GM23338 (cell line): ENCODE results near the gene EFHD2. TPM values are rescaled to one million over a fixed set of nuclear protein-coding genes. Genes with fewer than 3 reads are reported as not detected.

Experiments
- ATAC-seq: fragments of 200-7000 bp; cut with Tn5 transposase; 3 replicates; pipeline ENCODE4 v1.9.1; 2020
- DNase-seq: peaks from one replicate; pipeline ENCODE4 v3.0.0-alpha.2; 2015; ENCODE audit warnings: low spot score
- H2AFZ ChIP-seq: fragments of 200-600 bp; sonication (generic); 2 replicates; pipeline ENCODE4 v1.8.0; 2016; ENCODE audit warnings: antibody characterized with exemption, mild to moderate bottlenecking, moderate library complexity
- H3F3A ChIP-seq: fragments of 200-600 bp; sonication (generic); replicated peaks from 2 replicates; pipeline ENCODE4 v1.8.0; 2017; ENCODE audit warnings: antibody characterized with exemption, mixed run types, low read depth
- H3K27ac ChIP-seq: fragments of 200-600 bp; sonication (generic); 2 replicates; pipeline ENCODE4 v1.6.1; 2016; ENCODE audit warnings: low read depth
- H3K27me3 ChIP-seq: fragments of 200-600 bp; sonication (generic); 2 replicates; pipeline ENCODE4 v1.8.0; 2016; ENCODE audit warnings: mild to moderate bottlenecking, mixed run types, moderate library complexity; ENCODE audit not compliant: insufficient read depth
- H3K36me3 ChIP-seq: fragments of 200-600 bp; sonication (generic); 2 replicates; pipeline ENCODE4 v1.8.0; 2016; ENCODE audit warnings: mild to moderate bottlenecking; ENCODE audit not compliant: insufficient read depth
- H3K4me1 ChIP-seq: fragments of 200-600 bp; sonication (generic); 2 replicates; pipeline ENCODE4 v1.8.0; 2016; ENCODE audit warnings: mild to moderate bottlenecking, moderate library complexity; ENCODE audit not compliant: insufficient read depth
- H3K4me2 ChIP-seq: fragments of 200-600 bp; sonication (generic); 2 replicates; pipeline ENCODE4 v1.7.1; 2017; ENCODE audit warnings: mixed run types
- H3K4me3 ChIP-seq: fragments of 200-600 bp; sonication (generic); 2 replicates; pipeline ENCODE4 v1.6.1; 2016; ENCODE audit warnings: mixed run types
- H3K79me2 ChIP-seq: fragments of 200-600 bp; sonication (generic); replicated peaks from 2 replicates; pipeline ENCODE4 v1.8.0; 2017; ENCODE audit warnings: mild to moderate bottlenecking; ENCODE audit not compliant: insufficient read depth
- H3K9me2 ChIP-seq: fragments of 200-600 bp; sonication (generic); 2 replicates; pipeline ENCODE4 v1.8.0; 2017; ENCODE audit not compliant: insufficient read depth
- H4K20me1 ChIP-seq: fragments of 200-600 bp; sonication (generic); replicated peaks from 2 replicates; pipeline ENCODE4 v1.8.0; 2017; ENCODE audit warnings: mild to moderate bottlenecking; ENCODE audit not compliant: insufficient read depth
- H3K27ac Mint-ChIP-seq: 2 replicates; pipeline ENCODE4 v1.8.0; 2020; ENCODE audit warnings: inconsistent platforms, mild to moderate bottlenecking, moderate library complexity, mixed read lengths
- H3K27me3 Mint-ChIP-seq: 3 replicates; pipeline ENCODE4 v1.8.0; 2022; ENCODE audit warnings: low read depth, mild to moderate bottlenecking, moderate library complexity, mixed read lengths, inconsistent platforms; ENCODE audit not compliant: insufficient read depth, poor library complexity
- H3K36me3 Mint-ChIP-seq: 3 replicates; pipeline ENCODE4 v1.8.0; 2021; ENCODE audit warnings: low read depth, mild to moderate bottlenecking, inconsistent platforms, moderate library complexity, mixed read lengths
- H3K4me1 Mint-ChIP-seq: 3 replicates; pipeline ENCODE4 v1.8.0; 2020; ENCODE audit warnings: mild to moderate bottlenecking, inconsistent platforms, mixed read lengths
- H3K4me3 Mint-ChIP-seq: 3 replicates; pipeline ENCODE4 v1.8.0; 2021; ENCODE audit warnings: moderate library complexity, mild to moderate bottlenecking, inconsistent platforms, mixed read lengths
- H3K9me3 Mint-ChIP-seq: 3 replicates; pipeline ENCODE4 v1.8.0; 2020; ENCODE audit warnings: moderate library complexity, mild to moderate bottlenecking, inconsistent platforms, mixed read lengths
- ETS1 ChIP-seq: IDR thresholded peaks from 2 replicates; pipeline ENCODE4 v1.6.1; 2016; ENCODE audit warnings: antibody characterized with exemption
- EZH2 ChIP-seq: fragments of 200-600 bp; sonication (generic); IDR thresholded peaks from one replicate; pipeline ENCODE4 v1.8.0; 2017; ENCODE audit warnings: antibody characterized with exemption, mild to moderate bottlenecking, low read depth; ENCODE audit not compliant: unreplicated experiment
- JUNB ChIP-seq: IDR thresholded peaks from one replicate; pipeline ENCODE4 v1.6.1; 2016; ENCODE audit warnings: antibody characterized with exemption; ENCODE audit not compliant: unreplicated experiment
- REST ChIP-seq: IDR thresholded peaks from one replicate; pipeline ENCODE4 v1.6.1; 2018; ENCODE audit warnings: antibody characterized with exemption; ENCODE audit not compliant: unreplicated experiment
- ZNF114 ChIP-seq: fragments of 250-450 bp; sonication (Bioruptor Pico); IDR thresholded peaks from 2 replicates; pipeline ENCODE4 v1.5.0; 2020; ENCODE audit warnings: mild to moderate bottlenecking, moderate library complexity
- ZNF462 ChIP-seq: fragments of 250-450 bp; sonication (Bioruptor Pico); IDR thresholded peaks from 2 replicates; pipeline ENCODE4 v1.5.0; 2020; ENCODE audit warnings: mild to moderate bottlenecking, moderate library complexity
- polyA plus RNA-seq: library from polyadenylated mRNA; unstranded; fragments of >200 nt; fragmentation: Nextera tagmentation; extraction: Ambion mirVana; gene quantifications from 2 replicates; pipeline ENCODE4 v1.2.1, GENCODE V29; 2016
- total RNA-seq: library from RNA; depleted of rRNA; stranded (reverse); fragments of >200 nt; shearing (Covaris generic); gene quantifications from 2 replicates; pipeline ENCODE4 v1.2.3, GENCODE V29; 2014

EFHD2 gene
- total and polyA plus RNA-seq, 2 experiments from 2014 or later, result 22.8 to 23.7 TPM

GRCh38 chr1:15360700-15361099 lies 49.0 kb upstream of the EFHD2 start (continued):
- TF ChIP-seq ZNF462, result no peak
- no peak for TF ChIP-seq ETS1
- no peak for TF ChIP-seq EZH2
- no peak for TF ChIP-seq ZNF114 (CRISPR knock-in tag)

- Histone ChIP-seq H3K36me3 (no peaks in the 10 kb centered on the region), H3K27ac (no peak overlapping the region), H3F3A (no peaks in the 10 kb centered on the region), H3K4me1 (peaks cover 7% of the 10 kb centered on the region; the same call in 1 of the 2 replicates), H3K27me3 (no peaks in the 10 kb centered on the region), H4K20me1 (no peaks in the 10 kb centered on the region), H3K4me2 (no peak overlapping the region), H3K9me2 (no peaks in the 10 kb centered on the region), H3K79me2 (no peaks in the 10 kb centered on the region), H3K4me3 (no peak overlapping the region), H2AFZ (no peak overlapping the region)
- peaks cover 5% of the 10 kb centered on the region; the same call in 2 of the 3 replicates for H3K4me1 Mint-ChIP-seq
- no peak overlapping the region for H3K4me3 Mint-ChIP-seq
- no peak for ATAC-seq
- no peaks in the 10 kb centered on the region for H3K36me3 Mint-ChIP-seq
- DNase-seq, result no peak
- H3K27ac Mint-ChIP-seq, result no peak overlapping the region
- H3K27me3 Mint-ChIP-seq, result peaks cover 2% of the 10 kb centered on the region
- H3K9me3 Mint-ChIP-seq, result no peaks in the 10 kb centered on the region
- no peak for TF ChIP-seq REST
- TF ChIP-seq JUNB, result no peak
- TF ChIP-seq ETS1, result no peak
Measured at GRCh38 chr1:15362096-15362736, 47.5 kb upstream of the EFHD2 start.
